IMR-90 (cell line): Measurements from ENCODE around the gene CLIC5. TPM values are rescaled to one million over a fixed set of nuclear protein-coding genes. Genes with fewer than 3 reads are reported as not detected.

Source experiments
- ATAC-seq: fragments of 200-7000 bp; cut with Tn5 transposase; 2 replicates; pipeline ENCODE4 v1.9.1; 2020; ENCODE audit warnings: low read depth, mild to moderate bottlenecking, moderate library complexity
- BruUV-seq: library from RNA; stranded (reverse); fragments of 400-500 nt; replicated peaks from 2 replicates; lab custom pipeline; 2021; lab: Mats Ljungman, UMichigan
- CTCF ChIA-PET: fragments of 300-600 bp; formaldehyde crosslinking; extraction: SDS; loops from one replicate; lab custom pipeline; 2021; ENCODE audit warnings: antibody characterized with exemption; lab: Yijun Ruan, JAX
- POLR2A ChIA-PET: fragments of 300-600 bp; sonication (Branson Sonifier 250); formaldehyde crosslinking; loops from one replicate; lab custom pipeline; 2022; ENCODE audit warnings: antibody characterized with exemption; ENCODE audit not compliant: unreplicated experiment; lab: Charles Lee
- DNase-seq: peaks from one replicate; pipeline ENCODE4 v3.0.0; 2013
- H2AFZ ChIP-seq: replicated peaks from 2 replicates; pipeline ENCODE3; 2013; ENCODE audit warnings: low read length, mild to moderate bottlenecking; ENCODE audit not compliant: poor library complexity
- H2AK5ac ChIP-seq: 2 replicates; pipeline ENCODE4 v1.6.1; 2013; ENCODE audit warnings: low read depth, low read length, inconsistent platforms
- H2AK9ac ChIP-seq: replicated peaks from 2 replicates; pipeline ENCODE3; 2013; ENCODE audit warnings: mild to moderate bottlenecking, low read depth, low read length, moderate library complexity; ENCODE audit not compliant: poor library complexity
- H2BK120ac ChIP-seq: 2 replicates; pipeline ENCODE4 v1.6.1; 2013; ENCODE audit warnings: low read depth, low read length, inconsistent platforms
- H2BK15ac ChIP-seq: 3 replicates; pipeline ENCODE4 v1.6.1; 2013; ENCODE audit warnings: low read depth, low read length, inconsistent platforms
- H2BK20ac ChIP-seq: 2 replicates; pipeline ENCODE4 v1.6.1; 2013; ENCODE audit warnings: low read depth, mild to moderate bottlenecking, inconsistent platforms, low read length, moderate library complexity
- H2BK5ac ChIP-seq: 2 replicates; pipeline ENCODE4 v1.6.1; 2013; ENCODE audit warnings: mild to moderate bottlenecking, low read depth, low read length, inconsistent platforms; ENCODE audit not compliant: poor library complexity, severe bottlenecking
- H3K14ac ChIP-seq: replicated peaks from 2 replicates; pipeline ENCODE4 v1.6.1; 2013; ENCODE audit warnings: low read depth, low read length, inconsistent platforms
- H3K18ac ChIP-seq: 2 replicates; pipeline ENCODE4 v1.6.1; 2013; ENCODE audit warnings: low read depth, low read length, control low read depth
- H3K23ac ChIP-seq: 2 replicates; pipeline ENCODE4 v1.6.1; 2013; ENCODE audit warnings: low read depth, low read length, inconsistent platforms
- H3K27ac ChIP-seq: 2 replicates; pipeline ENCODE4 v1.5.1; 2013; ENCODE audit warnings: mild to moderate bottlenecking, control low read depth, low read length; ENCODE audit not compliant: insufficient read depth
- H3K27me3 ChIP-seq: 2 replicates; pipeline ENCODE4 v1.6.1; 2013; ENCODE audit warnings: low read length; ENCODE audit not compliant: control insufficient read depth, insufficient read depth
- H3K36me3 ChIP-seq: 2 replicates; pipeline ENCODE4 v1.6.1; 2013; ENCODE audit warnings: low read length, mixed read lengths; ENCODE audit not compliant: control insufficient read depth, insufficient read depth
- H3K4ac ChIP-seq: 2 replicates; pipeline ENCODE4 v1.6.1; 2013; ENCODE audit warnings: low read depth, low read length, inconsistent platforms
- H3K4me1 ChIP-seq: 2 replicates; pipeline ENCODE4 v1.6.1; 2013; ENCODE audit warnings: low read length, mixed read lengths; ENCODE audit not compliant: control insufficient read depth, insufficient read depth
- H3K4me2 ChIP-seq: 2 replicates; pipeline ENCODE4 v1.6.1; 2013; ENCODE audit warnings: low read depth, mild to moderate bottlenecking, control low read depth, low read length, moderate library complexity
- H3K4me3 ChIP-seq: 2 replicates; pipeline ENCODE4 v1.5.1; 2013; ENCODE audit warnings: low read depth, mild to moderate bottlenecking, control low read depth, low read length, moderate library complexity; ENCODE audit not compliant: insufficient read depth
- H3K56ac ChIP-seq: 2 replicates; pipeline ENCODE4 v1.6.1; 2013; ENCODE audit warnings: low read length, inconsistent platforms; ENCODE audit not compliant: insufficient read depth; ENCODE audit errors: extremely low read depth
- H3K79me1 ChIP-seq, 2 experiments: 2 replicates each; pipeline ENCODE4 v1.6.1; 2013; ENCODE audit warnings: low read length in 2 of 2, inconsistent platforms in 1 of 2, low read depth in 1 of 2
- H3K9ac ChIP-seq: 2 replicates; pipeline ENCODE4 v1.6.1; 2013; ENCODE audit warnings: low read depth, low read length, control low read depth
- H3K9me1 ChIP-seq: 2 replicates; pipeline ENCODE4 v1.6.1; 2013; ENCODE audit warnings: low read length, inconsistent platforms; ENCODE audit not compliant: insufficient read depth
- H3K9me3 ChIP-seq: 2 replicates; pipeline ENCODE4 v1.6.1; 2013; ENCODE audit warnings: low read length; ENCODE audit not compliant: control insufficient read depth, insufficient read depth
- H4K20me1 ChIP-seq: 2 replicates; pipeline ENCODE4 v1.6.1; 2013; ENCODE audit warnings: low read length, inconsistent platforms; ENCODE audit not compliant: insufficient read depth
- H4K5ac ChIP-seq: 2 replicates; pipeline ENCODE4 v1.6.1; 2013; ENCODE audit warnings: mild to moderate bottlenecking, low read depth, low read length, control low read depth
- H4K8ac ChIP-seq, 2 experiments: 2 replicates each; pipeline ENCODE4 v1.6.1; 2013; ENCODE audit warnings: low read depth in 2 of 2, low read length in 2 of 2, control low read depth in 1 of 2, inconsistent platforms in 1 of 2
- H4K91ac ChIP-seq: 2 replicates; pipeline ENCODE4 v1.6.1; 2013; ENCODE audit warnings: low read depth, low read length, inconsistent platforms; ENCODE audit not compliant: insufficient read depth
- BHLHE40 ChIP-seq: fragments of 150-350 bp; IDR thresholded peaks from 2 replicates; pipeline ENCODE4 v1.6.1; 2016; ENCODE audit warnings: mild to moderate bottlenecking, low read depth, low read length
- CEBPB ChIP-seq: IDR thresholded peaks from 2 replicates; pipeline ENCODE4 v1.6.1; 2012; ENCODE audit warnings: low read depth, low read length, improper control_type of control experiment
- CHD1 ChIP-seq: IDR thresholded peaks from 2 replicates; pipeline ENCODE4 v1.6.1; 2012; ENCODE audit warnings: low read depth, low read length, improper control_type of control experiment
- FOS ChIP-seq: fragments of 150-350 bp; IDR thresholded peaks from 2 replicates; pipeline ENCODE4 v1.6.1; 2016; ENCODE audit warnings: low read depth, low read length
- MAFK ChIP-seq: IDR thresholded peaks from 2 replicates; pipeline ENCODE4 v1.6.1; 2012; ENCODE audit warnings: low read depth, low read length, improper control_type of control experiment
- MAZ ChIP-seq: IDR thresholded peaks from 2 replicates; pipeline ENCODE4 v1.6.1; 2012; ENCODE audit warnings: low read depth, mild to moderate bottlenecking, low read length, improper control_type of control experiment, moderate library complexity, borderline replicate concordance
- MXI1 ChIP-seq: IDR thresholded peaks from 2 replicates; pipeline ENCODE4 v1.6.1; 2012; ENCODE audit warnings: low read depth, mild to moderate bottlenecking, low read length, moderate library complexity, borderline replicate concordance
- NFE2L2 ChIP-seq: fragments of 150-350 bp; IDR thresholded peaks from 2 replicates; pipeline ENCODE4 v1.6.1; 2016; ENCODE audit warnings: low read depth, mild to moderate bottlenecking, low read length
- POLR2A ChIP-seq: IDR thresholded peaks from 2 replicates; pipeline ENCODE4 v1.6.1; 2012; ENCODE audit warnings: mild to moderate bottlenecking, low read depth, low read length
- RAD21 ChIP-seq: IDR thresholded peaks from 2 replicates; pipeline ENCODE4 v1.6.1; 2012; ENCODE audit warnings: low read length, improper control_type of control experiment
- RCOR1 ChIP-seq: IDR thresholded peaks from 2 replicates; pipeline ENCODE4 v1.6.1; 2012; ENCODE audit warnings: mild to moderate bottlenecking, low read length, improper control_type of control experiment; ENCODE audit not compliant: insufficient replicate concordance
- RFX5 ChIP-seq: IDR thresholded peaks from 2 replicates; pipeline ENCODE4 v1.8.0; 2012; ENCODE audit warnings: low read depth, mild to moderate bottlenecking, low read length, moderate library complexity
- SMC3 ChIP-seq: fragments of 150-350 bp; IDR thresholded peaks from 2 replicates; pipeline ENCODE4 v1.6.1; 2016; ENCODE audit warnings: low read depth, mild to moderate bottlenecking, antibody characterized with exemption, low read length, moderate library complexity
- WGBS, 2 experiments: methylation state at CpG; one replicate each; pipeline versions ENCODE4 v1.1.5 to v1.1.7; 2013; ENCODE audit warnings: missing lambda C conversion rate in 2 of 2; ENCODE audit not compliant: insufficient read length in 1 of 2; ENCODE audit errors: extremely low coverage in 2 of 2; 5-methylcytosine and 5-hydroxymethylcytosine counted together
- dilution Hi-C: fragments of 300-500 bp; cut with HindIII; formaldehyde crosslinking; loops from one replicate; pipeline ENCODE4 v1.14.3; 2018; ENCODE audit warnings: low sequenced_read_pairs; ENCODE audit not compliant: unreplicated experiment
- in situ Hi-C: fragments of 300-500 bp; cut with MboI; formaldehyde crosslinking; loops from 3 replicates; pipeline ENCODE4 v1.14.3; 2019; ENCODE audit warnings: low sequenced_read_pairs, inconsistent platforms, mixed read lengths
- intact Hi-C: fragments of 100-400 bp; cut with micrococcal nuclease; formaldehyde crosslinking; loops from 2 replicates; pipeline ENCODE4 v1.10.0; 2022
- polyA plus RNA-seq, 3 experiments: library from polyadenylated mRNA; depleted of rRNA; stranded (reverse); fragments of >200 nt; gene quantifications; 2 replicates each; pipeline ENCODE4 v1.2.3, GENCODE V29; 2012; ENCODE audit warnings: low replicate concordance in 1 of 3
- total RNA-seq: library from RNA; depleted of rRNA; stranded (reverse); fragments of >200 nt; gene quantifications from 2 replicates; pipeline ENCODE4 v1.2.3, GENCODE V29; 2012
- TF ChIP-seq, protein P1 (sequence below): fragments of 150-350 bp; IDR thresholded peaks from 2 replicates; pipeline ENCODE4 v1.6.1; 2017; ENCODE audit warnings: mild to moderate bottlenecking, antibody characterized with exemption, low read length, low read depth
- TF ChIP-seq, protein P2 (sequence below): fragments of 150-350 bp; IDR thresholded peaks from 2 replicates; pipeline ENCODE4 v1.6.1; 2016; ENCODE audit warnings: low read depth, mild to moderate bottlenecking, low read length, moderate library complexity, borderline replicate concordance
- TF ChIP-seq, protein P3 (sequence below): conservative IDR thresholded peaks from 2 replicates; pipeline ENCODE4 v1.5.1; 2012; ENCODE audit warnings: mild to moderate bottlenecking, low read depth, low read length, improper control_type of control experiment

Gene CLIC5
- total and polyA plus RNA-seq, 2 of the 4 experiments (the other 2 are of a cell fraction), result not detected

- DNase-seq (no peak), ATAC-seq (no peak)
- no peak overlapping the region for H4K8ac ChIP-seq
- no CpG with 5 or more reads among the region's 3 CpGs for WGBS, 2 experiments
- H3K27ac ChIP-seq, result no peak overlapping the region
- no peak overlapping the region for H2AFZ ChIP-seq
- no peaks in the 10 kb centered on the region for H3K36me3 ChIP-seq
- H3K4me3 ChIP-seq, result no peak overlapping the region
- no peaks in the 10 kb centered on the region for H3K9me3 ChIP-seq
- no TSS peak for BruUV-seq
- dilution Hi-C loops, result no loop called here
- H3K4me1 ChIP-seq, result no peaks in the 10 kb centered on the region
- H3K4ac ChIP-seq, result no peak overlapping the region
- ChIA-PET POLR2A (no interaction called here), CTCF (no interaction called here)
- intact Hi-C loops, result no loop called here
- no peaks in the 10 kb centered on the region for H3K27me3 ChIP-seq
- H4K5ac ChIP-seq, result no peak overlapping the region
- H3K56ac ChIP-seq, result no peak overlapping the region
- no peak overlapping the region for H3K14ac ChIP-seq
- H3K4me2 ChIP-seq, result no peak overlapping the region
- no peak overlapping the region for H4K91ac ChIP-seq
- H2BK15ac ChIP-seq, result no peak overlapping the region
- no peak overlapping the region for H2AK9ac ChIP-seq
- in situ Hi-C loops, result no loop called here
- TF ChIP-seq NFE2L2 (no peak), FOS (no peak), RAD21 (no peak), MXI1 (no peak), CHD1 (no peak), RCOR1 (no peak), RFX5 (no peak), CEBPB (no peak), POLR2A (no peak), MAFK (no peak), BHLHE40 (no peak), SMC3 (no peak), MAZ (no peak)
- TF ChIP-seq, protein P1, sequence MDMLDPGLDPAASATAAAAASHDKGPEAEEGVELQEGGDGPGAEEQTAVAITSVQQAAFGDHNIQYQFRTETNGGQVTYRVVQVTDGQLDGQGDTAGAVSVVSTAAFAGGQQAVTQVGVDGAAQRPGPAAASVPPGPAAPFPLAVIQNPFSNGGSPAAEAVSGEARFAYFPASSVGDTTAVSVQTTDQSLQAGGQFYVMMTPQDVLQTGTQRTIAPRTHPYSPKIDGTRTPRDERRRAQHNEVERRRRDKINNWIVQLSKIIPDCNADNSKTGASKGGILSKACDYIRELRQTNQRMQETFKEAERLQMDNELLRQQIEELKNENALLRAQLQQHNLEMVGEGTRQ, result no peak
- TF ChIP-seq, protein P2, sequence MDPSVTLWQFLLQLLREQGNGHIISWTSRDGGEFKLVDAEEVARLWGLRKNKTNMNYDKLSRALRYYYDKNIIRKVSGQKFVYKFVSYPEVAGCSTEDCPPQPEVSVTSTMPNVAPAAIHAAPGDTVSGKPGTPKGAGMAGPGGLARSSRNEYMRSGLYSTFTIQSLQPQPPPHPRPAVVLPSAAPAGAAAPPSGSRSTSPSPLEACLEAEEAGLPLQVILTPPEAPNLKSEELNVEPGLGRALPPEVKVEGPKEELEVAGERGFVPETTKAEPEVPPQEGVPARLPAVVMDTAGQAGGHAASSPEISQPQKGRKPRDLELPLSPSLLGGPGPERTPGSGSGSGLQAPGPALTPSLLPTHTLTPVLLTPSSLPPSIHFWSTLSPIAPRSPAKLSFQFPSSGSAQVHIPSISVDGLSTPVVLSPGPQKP, result no peak
- TF ChIP-seq, protein P3, sequence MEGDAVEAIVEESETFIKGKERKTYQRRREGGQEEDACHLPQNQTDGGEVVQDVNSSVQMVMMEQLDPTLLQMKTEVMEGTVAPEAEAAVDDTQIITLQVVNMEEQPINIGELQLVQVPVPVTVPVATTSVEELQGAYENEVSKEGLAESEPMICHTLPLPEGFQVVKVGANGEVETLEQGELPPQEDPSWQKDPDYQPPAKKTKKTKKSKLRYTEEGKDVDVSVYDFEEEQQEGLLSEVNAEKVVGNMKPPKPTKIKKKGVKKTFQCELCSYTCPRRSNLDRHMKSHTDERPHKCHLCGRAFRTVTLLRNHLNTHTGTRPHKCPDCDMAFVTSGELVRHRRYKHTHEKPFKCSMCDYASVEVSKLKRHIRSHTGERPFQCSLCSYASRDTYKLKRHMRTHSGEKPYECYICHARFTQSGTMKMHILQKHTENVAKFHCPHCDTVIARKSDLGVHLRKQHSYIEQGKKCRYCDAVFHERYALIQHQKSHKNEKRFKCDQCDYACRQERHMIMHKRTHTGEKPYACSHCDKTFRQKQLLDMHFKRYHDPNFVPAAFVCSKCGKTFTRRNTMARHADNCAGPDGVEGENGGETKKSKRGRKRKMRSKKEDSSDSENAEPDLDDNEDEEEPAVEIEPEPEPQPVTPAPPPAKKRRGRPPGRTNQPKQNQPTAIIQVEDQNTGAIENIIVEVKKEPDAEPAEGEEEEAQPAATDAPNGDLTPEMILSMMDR, result no peak
- H3K23ac ChIP-seq, result no peak overlapping the region
- H2BK20ac ChIP-seq, result no peak overlapping the region
- H3K9me1 ChIP-seq, result no peaks in the 10 kb centered on the region
- H2BK120ac ChIP-seq, result no peak overlapping the region
- H4K20me1 ChIP-seq, result no peaks in the 10 kb centered on the region
- H2BK5ac ChIP-seq, result no peak overlapping the region
- H3K9ac ChIP-seq, result no peak overlapping the region
- H2AK5ac ChIP-seq, result no peak overlapping the region
- no peaks in the 10 kb centered on the region for H3K79me1 ChIP-seq
- no peak overlapping the region for H3K18ac ChIP-seq
Observed at GRCh38 chr6:45966797-45967196, 48.9 kb downstream of the CLIC5 start.
